Endothelial cell of umbilical vein (primary cell): ENCODE data around the gene HDLBP. TPM values are rescaled to one million over a fixed set of nuclear protein-coding genes. Genes with fewer than 3 reads are reported as not detected.

Experiments
- BruUV-seq: library from RNA; stranded (reverse); fragments of 400-500 nt; replicated peaks from 2 replicates; lab custom pipeline; 2021; lab: Mats Ljungman, UMichigan
- CTCF ChIA-PET: fragments of 300-600, 350-600 bp; sonication (Branson Sonifier 250); formaldehyde crosslinking; loops from one replicate; lab custom pipeline; 2021; ENCODE audit warnings: antibody characterized with exemption, inconsistent platforms; lab: Charles Lee
- POLR2A ChIA-PET: fragments of 300-600, 350-600 bp; sonication (Branson Sonifier 250); formaldehyde crosslinking; loops from one replicate; lab custom pipeline; 2021; ENCODE audit warnings: antibody characterized with exemption, inconsistent platforms; lab: Charles Lee
- DNase-seq: peaks from one replicate; pipeline ENCODE4 v3.0.0-alpha.2; 2011; ENCODE audit warnings: low read depth, low spot score
- FAIRE-seq: peaks from 2 replicates; lab custom pipeline; 2011; peaks lifted over from hg19 to GRCh38; lab: Jason Lieb, UNC
- H2AFZ ChIP-seq: 2 replicates; pipeline ENCODE4 v1.6.0; 2012; ENCODE audit warnings: low read depth, low read length, control low read depth, inconsistent platforms
- H3K27ac ChIP-seq: 2 replicates; pipeline ENCODE4 v1.5.1; 2011; ENCODE audit warnings: low read depth, mild to moderate bottlenecking, control low read depth, low read length, moderate library complexity; ENCODE audit not compliant: insufficient read depth
- H3K27me3 ChIP-seq, 2 experiments: 2 replicates each; pipeline versions ENCODE4 v1.6.0 to v1.6.1; 2011; ENCODE audit warnings: low read length in 2 of 2, mixed read lengths in 1 of 2; ENCODE audit not compliant: control insufficient read depth in 2 of 2, insufficient read depth in 2 of 2
- H3K36me3 ChIP-seq, 2 experiments: 2 replicates in 1 of 2; 3 replicates in 1 of 2; pipeline ENCODE4 v1.5.1; 2011; ENCODE audit warnings: low read length in 2 of 2, mild to moderate bottlenecking in 1 of 2, moderate library complexity in 1 of 2; ENCODE audit not compliant: control insufficient read depth in 2 of 2, insufficient read depth in 2 of 2; ENCODE audit errors: extremely low read depth in 1 of 2
- H3K4me1 ChIP-seq: 3 replicates; pipeline ENCODE4 v1.5.1; 2011; ENCODE audit warnings: mild to moderate bottlenecking, low read length; ENCODE audit not compliant: control insufficient read depth, insufficient read depth; ENCODE audit errors: extremely low read depth
- H3K4me2 ChIP-seq: 2 replicates; pipeline ENCODE4 v1.6.1; 2011; ENCODE audit warnings: low read length, control low read depth, mixed read lengths; ENCODE audit not compliant: insufficient read depth
- H3K4me3 ChIP-seq, 3 experiments: fragments of 200-600 bp in 1 of 3; sonication (generic), shearing (Covaris generic) in 1 of 3; replicated peaks in 1 of 3; 2 replicates each; pipeline ENCODE4 v1.5.1; 2011 to 2016; ENCODE audit warnings: control low read depth in 3 of 3, low read length in 3 of 3, mild to moderate bottlenecking in 2 of 3, inconsistent platforms in 1 of 3, low read depth in 1 of 3, moderate library complexity in 1 of 3; ENCODE audit not compliant: insufficient read depth in 1 of 3
- H3K79me2 ChIP-seq: 2 replicates; pipeline ENCODE4 v1.6.0; 2012; ENCODE audit warnings: low read length, inconsistent platforms; ENCODE audit not compliant: control insufficient read depth, insufficient read depth
- H3K9ac ChIP-seq: replicated peaks from 2 replicates; pipeline ENCODE3; 2011; ENCODE audit warnings: low read length, control low read depth; ENCODE audit not compliant: insufficient read depth; ENCODE audit errors: extremely low read depth
- H3K9me1 ChIP-seq: replicated peaks from 3 replicates; pipeline ENCODE4 v1.6.0; 2011; ENCODE audit warnings: mild to moderate bottlenecking, low read length; ENCODE audit not compliant: control insufficient read depth, insufficient read depth; ENCODE audit errors: extremely low read depth
- H3K9me3 ChIP-seq: replicated peaks from 2 replicates; pipeline ENCODE4 v1.5.1; 2012; ENCODE audit warnings: low read length, inconsistent platforms; ENCODE audit not compliant: control insufficient read depth, insufficient read depth
- H4K20me1 ChIP-seq: replicated peaks from 2 replicates; pipeline ENCODE3; 2011; ENCODE audit warnings: mild to moderate bottlenecking, low read length; ENCODE audit not compliant: control insufficient read depth, insufficient read depth; ENCODE audit errors: extremely low read depth
- CTCF ChIP-seq, 2 donors: IDR thresholded peaks; 1 replicate in 1 of 2; 2 replicates in 1 of 2; pipeline ENCODE4 v1.5.1; 2011; ENCODE audit warnings: low read length in 2 of 2, mild to moderate bottlenecking in 2 of 2, moderate library complexity in 2 of 2, control low read depth in 1 of 2, inconsistent platforms in 1 of 2, low read depth in 1 of 2; ENCODE audit not compliant: insufficient read depth in 1 of 2; ENCODE audit errors: extremely low read depth in 1 of 2
- EZH2 ChIP-seq: IDR thresholded peaks from 2 replicates; pipeline ENCODE4 v1.6.1; 2012; ENCODE audit warnings: borderline replicate concordance, low read depth, mild to moderate bottlenecking, moderate library complexity, low read length, inconsistent platforms; ENCODE audit not compliant: severe bottlenecking
- FOS ChIP-seq: IDR thresholded peaks from 2 replicates; pipeline ENCODE4 v1.6.1; 2011; ENCODE audit warnings: mild to moderate bottlenecking, low read length, moderate library complexity, borderline replicate concordance; ENCODE audit not compliant: insufficient read depth
- GATA2 ChIP-seq: IDR thresholded peaks from 2 replicates; pipeline ENCODE4 v1.7.0; 2011; ENCODE audit warnings: low read depth, mild to moderate bottlenecking, moderate library complexity, mixed read lengths, low read length; ENCODE audit not compliant: insufficient read length, insufficient read depth
- JUN ChIP-seq: IDR thresholded peaks from 2 replicates; pipeline ENCODE4 v1.6.1; 2011; ENCODE audit warnings: borderline replicate concordance, low read depth; ENCODE audit not compliant: insufficient read length, insufficient read depth
- MAX ChIP-seq: IDR thresholded peaks from 2 replicates; pipeline ENCODE4 v1.6.1; 2011; ENCODE audit not compliant: insufficient read depth, insufficient read length
- MYC ChIP-seq: IDR thresholded peaks from one replicate; pipeline ENCODE4 v1.6.1; 2011; ENCODE audit warnings: mild to moderate bottlenecking, low read depth, low read length
- POLR2A ChIP-seq: IDR thresholded peaks from 2 replicates; pipeline ENCODE4 v1.6.1; 2012; ENCODE audit warnings: low read depth, mild to moderate bottlenecking, control low read depth, low read length
- POLR2AphosphoS5 ChIP-seq: IDR thresholded peaks from 2 replicates; pipeline ENCODE4 v1.6.1; 2012; ENCODE audit warnings: low read depth, mild to moderate bottlenecking, control low read depth, low read length, moderate library complexity; ENCODE audit not compliant: insufficient read depth
- dilution Hi-C: fragments of 300-500 bp; cut with MboI; formaldehyde crosslinking; loops from one replicate; pipeline ENCODE4 v1.15.0; 2019; ENCODE audit warnings: low sequenced_read_pairs; ENCODE audit not compliant: extremely low pct_ligation_motif_present
- intact Hi-C: fragments of 100-400 bp; cut with micrococcal nuclease; formaldehyde crosslinking; loops from one replicate; pipeline ENCODE4 v1.10.0; 2022
- polyA plus RNA-seq, 4 experiments: library from polyadenylated mRNA; depleted of rRNA in 3 of 4; stranded (reverse) in 3 of 4; unstranded in 1 of 4; fragments of >200 nt; gene quantifications; 2 replicates each; pipeline versions ENCODE4 v1.2.1 to v1.2.3, GENCODE V29; 2011 to 2012; ENCODE audit warnings: missing spikeins in 1 of 4
- total RNA-seq: library from RNA; stranded (reverse); gene quantifications from 2 replicates; pipeline ENCODE4 v1.2.3, GENCODE V29; 2021

HDLBP gene
- total and polyA plus RNA-seq, 2 donors (not counting 3 experiments of a cell fraction or from before 2014, with no cell fraction given) = 379 to 569 TPM

- Histone ChIP-seq H3K27me3 (no peaks in the 10 kb centered on the region), H3K9me3 (no peaks in the 10 kb centered on the region), H3K9ac (no peak overlapping the region), H3K4me3 (no peak overlapping the region), H3K9me1 (no peaks in the 10 kb centered on the region), H2AFZ (no peak overlapping the region), H4K20me1 (no peaks in the 10 kb centered on the region), H3K4me2 (no peak overlapping the region), H3K36me3 (peaks cover 0 to 4% of the 10 kb centered on the region in 2 experiments), H3K4me1 (peaks cover 12% of the 10 kb centered on the region), H3K79me2 (peaks cover 88% of the 10 kb centered on the region), H3K27ac (no peak overlapping the region)
- ChIA-PET CTCF (interaction anchor here (1.5 kb wide), 1 partner anchor 9 kb away, joined by 6 read pairs; no protein-coding TSS in a partner anchor), POLR2A (no interaction called here)
- DNase-seq (no peak), FAIRE-seq (no peak)
- no TSS peak for BruUV-seq
- intact Hi-C loops = loop anchor here (10.0 kb wide), 1 partner anchor 457 kb away; no protein-coding TSS in a partner anchor
- dilution Hi-C loops = no loop called here
- TF ChIP-seq MYC (no peak), POLR2AphosphoS5 (no peak), GATA2 (no peak), POLR2A (no peak), EZH2 (no peak), FOS (no peak), MAX (no peak), CTCF (IDR thresholded peaks at IDR 0.05; ENCODE audit: extremely low read depth in 1 of 2, insufficient read depth in 1 of 2, low read depth in 1 of 2, low read length in 2 of 2) (no peak), JUN (no peak)
Measured at GRCh38 chr2:241312082-241312481, 3.4 kb downstream of the HDLBP start.
